Measurements from ENCODE around the gene HSD11B1L. TPM values are rescaled to one million over a fixed set of nuclear protein-coding genes. Genes with fewer than 3 reads are reported as not detected.
"Not testable (repeated sequence)": the region's sequence is repeated elsewhere in the genome, so short reads cannot be mapped to it uniquely, and the experiment has no call there.

HSD11B1L gene
- total RNA-seq, 2 donors from 2014 or later, result 1.8 to 3.6 TPM

DNA sequence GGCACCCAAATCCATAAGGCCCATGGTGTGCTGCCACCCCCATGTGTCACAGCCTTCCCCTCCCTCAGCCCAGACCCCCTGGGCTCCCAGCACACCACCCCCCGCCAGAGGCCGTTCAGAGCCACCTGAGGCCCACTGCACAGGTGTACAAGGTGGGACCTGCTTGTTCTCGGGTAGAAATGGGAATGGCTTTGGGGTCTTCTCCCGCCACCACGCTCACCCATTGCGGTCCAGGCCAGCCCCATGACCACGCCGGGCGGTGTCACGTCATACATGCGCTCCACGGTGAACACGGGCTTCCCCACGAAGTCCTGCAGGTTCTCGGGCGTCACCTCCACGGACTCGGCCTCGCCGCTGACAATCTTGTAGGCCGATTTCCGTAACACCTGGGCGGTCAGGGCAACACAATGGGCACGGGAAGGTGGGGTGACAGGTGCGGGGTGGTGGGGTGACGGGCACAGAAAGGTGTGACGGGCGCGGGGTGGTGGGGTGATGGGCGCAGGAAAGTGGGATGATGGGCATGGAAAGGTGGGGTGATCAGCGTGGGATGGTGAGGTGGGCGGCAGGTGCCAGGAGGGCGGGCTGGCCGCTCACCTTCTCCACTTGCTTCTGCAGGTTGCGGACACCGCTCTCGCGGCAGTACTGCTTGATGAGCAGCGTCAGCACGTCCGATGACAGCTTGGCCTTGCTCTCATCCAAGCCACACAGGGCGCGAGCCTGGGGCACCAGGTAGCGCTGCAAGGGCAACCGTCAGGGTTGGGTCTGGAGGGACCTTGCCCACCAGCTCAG, 13.5 kb downstream of the HSD11B1L start:
- Mint-ChIP-seq H3K36me3 (peaks cover 7% of the 10 kb centered on the region), H3K27ac (no peak overlapping the region), H3K27me3 (no peaks in the 10 kb centered on the region), H3K4me3 (no peak overlapping the region), H3K9me3 (no peaks in the 10 kb centered on the region), H3K4me1 (ENCODE audit: low read depth in 2 of 2) (peaks cover 14 to 31% of the 10 kb centered on the region in 2 donors)
- no peak for ATAC-seq
- DNase-seq (ENCODE audit: low spot score), result no peak

DNA sequence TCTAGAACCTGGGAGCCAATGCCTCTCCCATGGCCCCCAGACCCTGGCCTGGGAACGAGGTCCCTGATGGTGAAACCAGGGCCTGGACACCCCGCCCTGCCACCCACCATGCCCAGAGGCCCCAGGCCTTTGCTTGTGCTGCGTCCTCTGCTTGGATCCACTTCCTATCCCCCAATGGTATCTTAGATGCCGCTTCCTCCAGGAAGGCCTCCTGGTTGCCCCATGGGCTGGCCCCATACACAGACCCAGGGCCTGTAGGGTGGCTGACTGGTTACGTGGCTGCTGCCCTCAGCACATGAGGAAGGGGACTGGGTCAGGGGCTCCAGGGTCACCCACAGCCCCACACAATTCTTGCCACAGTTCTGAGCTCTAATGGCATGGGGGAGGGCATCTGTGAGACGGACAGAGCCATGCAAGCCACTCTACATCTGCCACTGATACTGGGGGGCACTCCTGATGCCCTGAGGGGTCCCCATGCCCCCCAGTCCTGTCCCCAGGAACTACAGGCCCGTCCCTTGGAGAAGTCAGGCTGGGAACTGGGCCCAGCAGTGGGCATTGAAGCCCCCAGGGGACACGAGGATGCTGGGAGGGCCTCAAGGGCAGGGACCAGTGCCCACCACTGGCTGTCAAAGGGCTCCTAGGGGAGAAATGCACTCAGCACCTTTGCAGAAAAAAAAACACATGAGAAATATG, 14.3 kb downstream of the HSD11B1L start:
- peaks cover 9 to 27% of the 10 kb centered on the region in 2 donors for H3K4me1 Mint-ChIP-seq (ENCODE audit: low read depth in 2 of 2)
- no peak for ATAC-seq
- peaks cover 7% of the 10 kb centered on the region for H3K36me3 Mint-ChIP-seq
- H3K27ac Mint-ChIP-seq, result no peak overlapping the region
- H3K4me3 Mint-ChIP-seq, result no peak overlapping the region
- no peak for DNase-seq (ENCODE audit: low spot score)
- no peaks in the 10 kb centered on the region for H3K9me3 Mint-ChIP-seq
- no peaks in the 10 kb centered on the region for H3K27me3 Mint-ChIP-seq

DNA sequence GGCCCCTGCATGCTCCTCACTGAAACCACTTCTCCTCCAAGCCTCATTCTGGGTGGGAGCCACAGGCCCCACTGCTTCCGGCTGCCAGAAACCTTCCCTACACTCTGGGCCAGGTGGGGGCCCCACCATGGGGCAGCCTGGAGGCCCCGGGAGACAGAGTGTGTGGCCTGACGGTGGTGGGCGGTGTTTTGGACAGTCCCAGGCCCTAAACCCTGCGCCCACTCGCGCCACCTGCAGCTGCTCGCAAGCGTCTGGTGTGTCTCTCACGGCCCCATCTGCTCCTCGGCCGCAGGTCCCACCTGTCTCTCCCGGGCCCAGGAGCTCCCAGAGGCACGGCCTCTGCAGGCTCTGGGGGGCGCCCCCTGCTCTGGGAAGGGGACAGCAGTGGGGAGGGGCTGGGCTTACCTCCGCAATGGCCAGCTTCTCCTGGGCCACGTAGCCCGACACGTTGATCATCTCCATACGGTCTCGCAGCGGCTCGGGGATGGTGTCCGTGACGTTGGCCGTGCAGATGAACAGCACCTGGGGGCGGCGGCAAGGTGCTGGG, 14.9 kb downstream of the HSD11B1L start:
- peaks cover 3% of the 10 kb centered on the region for H3K36me3 Mint-ChIP-seq
- no peak overlapping the region for H3K27ac Mint-ChIP-seq
- H3K4me1 Mint-ChIP-seq (ENCODE audit: low read depth in 2 of 2), result peaks cover 3 to 23% of the 10 kb centered on the region in 2 donors
- DNase-seq (ENCODE audit: low spot score) (no peak), ATAC-seq (no peak)
- H3K4me3 Mint-ChIP-seq, result no peak overlapping the region
- H3K27me3 Mint-ChIP-seq, result no peaks in the 10 kb centered on the region
- H3K9me3 Mint-ChIP-seq, result no peaks in the 10 kb centered on the region

DNA sequence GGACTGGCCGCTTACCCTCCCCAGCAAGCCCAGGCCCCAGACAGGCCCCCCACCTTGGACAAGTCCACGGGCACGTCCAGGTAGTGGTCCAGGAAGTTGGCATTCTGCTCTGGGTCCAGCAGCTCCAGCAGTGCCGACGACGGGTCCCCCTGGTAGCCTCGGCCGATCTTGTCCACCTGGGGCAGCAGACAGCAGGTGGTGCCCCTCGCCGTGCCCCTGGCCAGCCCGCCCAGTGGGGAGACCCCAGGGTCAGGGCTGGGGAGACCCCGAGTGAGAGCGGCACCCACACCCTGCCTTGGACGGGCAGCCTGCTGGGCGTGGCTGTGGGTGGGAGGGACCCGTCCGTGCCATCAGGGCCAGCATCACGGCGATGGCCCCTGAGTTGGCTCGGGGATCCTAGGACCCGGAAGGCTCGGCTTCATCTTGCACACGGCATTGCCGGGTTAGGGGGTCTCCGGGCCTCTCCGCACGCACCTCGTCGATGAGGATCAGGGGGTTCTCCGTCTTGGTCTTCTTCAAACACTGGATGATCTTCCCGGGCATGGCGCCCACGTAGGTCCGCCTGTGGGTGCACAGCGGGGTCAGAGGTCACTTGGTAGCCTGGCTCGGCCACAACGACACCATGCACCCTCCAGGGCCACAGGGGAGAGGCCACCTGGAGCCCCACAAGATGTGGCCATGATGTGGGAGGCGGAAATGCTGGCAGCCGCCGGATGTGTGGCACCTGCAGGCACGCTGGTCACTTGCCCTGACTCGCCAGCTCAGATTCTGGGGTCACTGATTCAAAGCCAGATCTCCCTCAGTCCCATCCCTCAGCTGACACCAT, 15.6 kb downstream of the HSD11B1L start:
- no peak for ATAC-seq
- Mint-ChIP-seq H3K36me3 (no peaks in the 10 kb centered on the region), H3K9me3 (no peaks in the 10 kb centered on the region), H3K4me3 (no peak overlapping the region), H3K27me3 (no peaks in the 10 kb centered on the region), H3K27ac (no peak overlapping the region), H3K4me1 (ENCODE audit: low read depth in 2 of 2) (peaks cover 0 to 18% of the 10 kb centered on the region in 2 donors)
- no peak for DNase-seq (ENCODE audit: low spot score)

DNA sequence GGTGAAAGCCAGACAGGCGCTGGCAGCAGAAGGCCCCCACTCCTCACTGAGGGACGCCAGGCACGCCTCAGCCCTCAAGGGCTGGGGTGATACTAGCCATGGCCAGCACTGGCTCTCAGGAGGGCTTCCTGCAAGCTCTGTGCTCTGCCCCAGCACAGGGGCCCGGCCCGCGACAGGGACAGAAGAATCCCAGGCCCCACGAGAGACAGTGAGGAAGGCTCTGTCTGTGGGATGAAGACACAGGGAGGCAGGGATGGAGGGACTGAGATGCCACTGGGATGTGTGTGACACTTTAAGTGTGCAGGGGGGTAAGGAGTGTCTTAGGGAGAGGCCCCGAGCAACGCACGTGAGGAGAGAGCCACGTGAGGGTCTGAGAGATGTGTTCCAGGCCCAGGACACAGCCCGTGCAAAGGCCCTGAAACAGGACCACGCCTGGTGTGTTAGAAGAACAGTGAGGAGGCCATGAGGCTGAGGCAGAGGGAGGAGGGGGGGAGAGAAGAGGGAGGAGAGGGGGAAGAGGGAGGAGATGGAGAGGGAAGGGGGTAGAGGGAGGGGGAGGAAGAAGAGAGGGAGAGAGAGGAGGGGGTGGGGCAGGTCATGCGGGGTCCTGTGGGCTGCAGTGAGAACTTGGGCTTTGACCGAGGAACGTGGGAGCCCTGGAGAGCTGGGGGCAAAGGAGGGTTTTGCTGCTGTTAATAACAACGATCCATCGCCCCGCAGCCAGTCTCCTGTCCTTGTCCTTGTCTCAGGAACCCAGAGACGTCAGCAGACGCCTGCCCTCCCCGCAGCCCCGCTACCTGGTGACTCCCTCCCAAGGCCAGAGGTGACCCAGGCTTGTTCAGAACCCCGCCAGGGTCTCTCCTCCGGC, 16.4 kb downstream of the HSD11B1L start:
- ATAC-seq, result no peak
- Mint-ChIP-seq H3K9me3 (no peaks in the 10 kb centered on the region), H3K36me3 (no peaks in the 10 kb centered on the region), H3K4me3 (no peak overlapping the region), H3K27me3 (no peaks in the 10 kb centered on the region), H3K4me1 (ENCODE audit: low read depth in 2 of 2) (peaks cover 0 to 20% of the 10 kb centered on the region in 2 donors), H3K27ac (no peak overlapping the region)
- no peak for DNase-seq (ENCODE audit: low spot score)

DNA sequence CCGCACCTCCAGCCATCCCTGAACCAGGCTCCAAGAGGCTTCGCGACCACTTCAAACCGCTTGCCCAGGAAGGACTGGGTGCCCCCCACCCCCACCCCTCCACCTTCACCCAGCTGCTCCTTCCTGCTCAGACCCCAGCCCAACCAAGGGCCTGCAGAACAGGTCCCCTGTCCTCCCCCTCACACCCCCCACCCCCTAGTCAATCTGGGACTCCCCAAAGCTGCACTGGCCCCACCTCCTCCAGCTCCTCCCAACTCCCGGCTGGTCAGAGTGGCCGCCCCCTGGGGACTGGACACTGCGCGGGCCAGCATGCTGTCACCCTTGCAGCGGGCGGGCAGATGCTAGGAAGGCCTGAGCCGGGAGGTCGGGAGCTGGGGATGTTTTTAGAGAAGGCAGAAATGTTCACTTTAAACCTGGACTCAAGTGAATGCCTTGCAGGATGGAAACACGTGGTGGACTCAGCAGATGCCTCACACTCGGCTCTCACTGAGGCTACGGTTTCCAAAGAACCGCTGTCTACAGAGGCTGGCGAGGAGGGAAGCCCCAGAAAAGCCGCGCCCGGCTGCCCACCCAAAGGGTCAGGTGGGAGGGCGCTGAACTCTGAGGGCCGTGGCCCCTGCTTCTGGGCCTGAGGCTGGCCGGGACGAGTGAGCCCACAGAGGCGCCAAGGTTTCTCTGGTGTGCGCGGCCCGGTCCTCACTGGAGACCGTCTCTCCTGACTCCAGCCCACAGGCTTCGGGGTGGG, 17.2 kb downstream of the HSD11B1L start:
- ATAC-seq (no peak), DNase-seq (ENCODE audit: low spot score) (no peak)
- Mint-ChIP-seq H3K4me3 (no peak overlapping the region), H3K9me3 (no peaks in the 10 kb centered on the region), H3K27ac (no peak overlapping the region), H3K36me3 (no peaks in the 10 kb centered on the region), H3K27me3 (no peaks in the 10 kb centered on the region), H3K4me1 (ENCODE audit: low read depth in 2 of 2) (peaks cover 0 to 15% of the 10 kb centered on the region in 2 donors)

DNA sequence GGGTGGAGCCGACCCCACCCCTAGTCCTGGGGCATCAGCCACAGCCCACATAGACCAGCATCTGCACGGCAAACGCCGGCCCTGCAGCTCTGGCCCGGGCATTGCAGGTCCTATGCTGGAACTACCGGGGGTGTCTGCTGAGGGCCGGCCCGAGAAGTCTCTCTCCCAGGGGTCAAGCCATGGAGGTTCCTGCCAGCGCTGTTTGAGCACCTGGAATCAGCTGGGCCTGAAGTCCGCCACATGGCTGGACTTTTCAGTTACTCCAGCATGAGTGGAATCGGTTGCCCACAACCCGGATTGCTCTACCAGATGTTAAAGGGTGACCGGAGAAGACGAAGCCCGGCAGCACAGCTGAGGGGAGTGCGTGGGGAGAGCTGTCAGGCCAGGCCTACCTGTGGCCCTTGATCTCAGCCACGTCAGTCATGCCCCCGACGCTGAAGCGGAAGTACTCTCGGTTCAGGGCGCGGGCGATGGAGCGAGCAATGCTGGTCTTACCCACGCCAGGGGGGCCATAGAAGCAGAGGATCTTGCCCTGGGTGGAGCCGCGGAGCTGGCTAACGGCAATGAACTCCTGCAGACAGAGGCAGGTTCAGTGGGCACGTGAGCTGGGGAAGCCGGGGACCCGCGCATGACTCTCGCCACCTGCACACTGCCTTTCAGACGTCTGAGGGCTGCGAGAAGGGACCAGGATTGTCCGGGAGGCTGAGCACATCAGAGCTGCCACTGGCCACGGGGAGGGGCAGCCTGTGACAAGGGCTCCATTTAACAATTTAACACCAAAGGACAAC, 18.0 kb downstream of the HSD11B1L start:
- Mint-ChIP-seq H3K36me3 (no peaks in the 10 kb centered on the region), H3K27ac (no peak overlapping the region), H3K4me3 (no peak overlapping the region)

DNA sequence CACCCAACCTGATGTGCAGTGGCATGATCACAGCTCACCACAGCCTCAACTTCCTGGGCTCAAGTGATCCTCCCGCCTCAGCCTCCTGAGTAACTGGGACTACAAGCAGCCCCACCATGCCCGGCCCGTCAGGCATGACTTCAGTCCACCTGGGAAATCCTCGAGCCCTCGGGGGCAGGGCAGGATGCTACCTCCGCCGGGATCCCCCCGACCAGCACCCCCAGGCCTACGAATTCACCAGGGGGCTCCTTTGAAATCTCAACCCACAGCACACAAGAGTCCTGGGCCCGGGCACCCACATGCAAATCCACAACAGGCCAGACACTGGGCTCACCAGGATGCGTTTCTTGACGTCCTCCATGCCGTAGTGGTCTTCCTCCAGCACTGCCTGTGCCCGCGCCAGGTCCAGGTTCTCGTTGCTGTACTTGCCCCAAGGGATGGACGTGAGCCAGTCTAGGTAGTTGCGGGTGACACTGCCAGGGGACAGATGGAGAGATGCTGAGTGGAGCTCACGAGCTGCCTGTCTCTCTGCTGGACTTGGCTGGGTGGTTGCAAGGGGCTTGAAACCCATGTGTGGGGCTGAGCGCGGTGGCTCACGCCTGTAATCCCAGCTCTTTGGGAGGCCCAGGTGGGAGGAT, 19.7 kb downstream of the HSD11B1L start:
- Mint-ChIP-seq H3K27ac (no peak overlapping the region), H3K4me3 (no peak overlapping the region), H3K27me3 (no peaks in the 10 kb centered on the region), H3K4me1 (ENCODE audit: low read depth in 2 of 2) (peaks cover 0 to 13% of the 10 kb centered on the region in 2 donors), H3K9me3 (no peaks in the 10 kb centered on the region), H3K36me3 (no peaks in the 10 kb centered on the region)
- DNase-seq (ENCODE audit: low spot score), result no peak
- ATAC-seq, result no peak

More for the DNA sequence above, 18.0 kb downstream of the HSD11B1L start:
- no peaks in the 10 kb centered on the region for H3K27me3 Mint-ChIP-seq
- ATAC-seq, result peak in 1 of 2 donors; percentile 3
- no peaks in the 10 kb centered on the region for H3K9me3 Mint-ChIP-seq
- H3K4me1 Mint-ChIP-seq (ENCODE audit: low read depth in 2 of 2), result peaks cover 0 to 16% of the 10 kb centered on the region in 2 donors
- DNase-seq (ENCODE audit: low spot score), result no peak

DNA sequence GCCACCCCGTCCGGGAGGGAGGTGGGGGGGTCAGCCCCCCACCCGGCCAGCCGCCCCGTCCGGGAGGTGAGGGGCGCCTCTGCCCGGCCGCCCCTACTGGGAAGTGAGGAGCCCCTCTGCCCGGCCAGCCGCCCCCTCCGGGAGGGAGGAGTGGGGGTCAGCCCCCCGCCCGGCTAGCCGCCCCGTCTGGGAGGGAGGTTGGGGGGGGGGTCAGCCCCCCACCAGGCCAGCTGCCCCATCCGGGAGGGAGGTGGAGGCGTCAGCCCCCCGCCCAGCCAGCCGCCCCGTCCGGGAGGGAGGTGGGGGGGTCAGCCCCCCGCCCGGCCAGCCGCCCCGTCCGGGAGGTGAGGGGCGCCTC, 21.2 kb downstream of the HSD11B1L start:
- not testable (repeated sequence) for H3K9me3 Mint-ChIP-seq; H3K4me3 Mint-ChIP-seq; H3K27ac Mint-ChIP-seq; H3K36me3 Mint-ChIP-seq; ATAC-seq; H3K27me3 Mint-ChIP-seq; DNase-seq (ENCODE audit: low spot score)
- H3K4me1 Mint-ChIP-seq (ENCODE audit: low read depth in 2 of 2), result peaks cover 0 to 12% of the 10 kb centered on the region in 2 donors

DNA sequence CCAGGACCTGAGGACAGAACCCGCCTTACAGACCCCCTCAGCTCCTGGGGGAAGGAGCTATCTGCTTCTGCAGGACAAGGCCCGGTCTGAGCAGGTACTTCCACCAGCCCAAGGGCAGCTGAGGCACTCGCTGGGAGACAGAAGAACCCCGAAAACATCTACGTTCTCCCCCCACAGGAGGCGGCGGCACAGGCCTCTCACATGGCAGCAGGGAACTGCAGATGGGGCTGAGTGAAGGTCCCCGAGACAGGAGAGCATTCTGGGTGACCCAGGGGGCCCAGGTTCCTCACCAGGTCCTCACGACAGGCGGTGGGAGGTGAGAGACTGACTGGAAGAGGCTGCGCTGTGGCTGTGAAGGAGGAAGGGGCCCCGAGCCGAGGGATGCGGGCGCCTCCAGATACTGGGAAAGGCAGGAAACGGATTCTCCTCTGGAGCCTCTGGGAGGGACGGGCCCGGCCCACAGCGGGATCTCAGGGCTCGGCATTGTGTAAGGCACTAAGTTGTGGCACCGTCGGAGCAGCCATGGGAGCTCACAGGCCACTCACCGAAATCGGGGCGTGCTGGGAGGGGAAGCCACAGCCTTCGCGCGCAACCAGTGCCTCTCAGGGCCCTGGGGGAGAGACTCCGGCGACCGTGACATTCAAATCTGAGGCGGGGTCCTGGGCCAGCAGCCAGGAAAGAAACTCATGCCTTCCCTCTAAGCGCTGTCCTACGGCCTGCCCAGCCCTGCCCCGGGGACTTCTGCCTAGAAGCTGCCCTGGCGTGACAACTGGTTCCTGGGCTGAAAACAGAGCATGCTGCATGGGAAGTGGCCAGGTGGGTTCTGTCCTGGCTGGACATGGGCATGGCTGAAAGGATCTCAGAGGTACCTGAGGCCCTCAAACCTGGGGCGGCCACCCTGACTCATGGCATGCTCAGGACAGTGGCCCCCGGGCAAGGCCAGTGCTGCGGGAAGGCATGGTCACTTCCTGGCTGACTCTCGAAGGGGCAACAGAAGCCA, 23.3 kb downstream of the HSD11B1L start:
- DNase-seq (ENCODE audit: low spot score) (no peak), ATAC-seq (no peak)
- Mint-ChIP-seq H3K4me1 (ENCODE audit: low read depth in 2 of 2) (peaks cover 0 to 6% of the 10 kb centered on the region in 2 donors), H3K27ac (no peak overlapping the region), H3K4me3 (no peak overlapping the region), H3K9me3 (no peaks in the 10 kb centered on the region), H3K36me3 (no peaks in the 10 kb centered on the region), H3K27me3 (no peaks in the 10 kb centered on the region)

DNA sequence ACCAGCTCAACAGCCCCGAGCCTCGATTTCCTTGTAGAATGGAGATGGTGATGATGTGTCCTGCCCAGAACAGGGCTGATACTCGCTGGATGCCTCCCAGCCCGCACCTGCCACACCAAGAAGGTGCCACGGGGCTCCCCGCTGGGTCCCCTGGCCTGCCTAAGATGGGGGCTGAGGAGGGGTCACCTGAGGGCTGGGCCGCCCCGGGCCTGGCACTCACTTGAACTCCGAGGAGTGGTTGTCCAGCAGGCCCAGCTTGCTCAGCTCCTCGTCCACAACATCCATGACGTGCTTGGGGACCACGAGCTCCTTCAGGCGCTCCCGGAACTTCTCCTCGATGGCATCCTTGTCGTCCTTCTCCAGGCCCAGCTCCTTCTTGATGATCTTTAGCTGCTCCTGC, 24.7 kb downstream of the HSD11B1L start:
- ATAC-seq, result no peak
- H3K36me3 Mint-ChIP-seq, result no peaks in the 10 kb centered on the region
- H3K9me3 Mint-ChIP-seq, result no peaks in the 10 kb centered on the region
- H3K27me3 Mint-ChIP-seq, result no peaks in the 10 kb centered on the region
- DNase-seq (ENCODE audit: low spot score), result no peak
- peaks cover 0 to 6% of the 10 kb centered on the region in 2 donors for H3K4me1 Mint-ChIP-seq (ENCODE audit: low read depth in 2 of 2)
- no peak overlapping the region for H3K4me3 Mint-ChIP-seq
- no peak overlapping the region for H3K27ac Mint-ChIP-seq
